Liver (tissue), 9 donors: ENCODE data around the gene KDM4D. TPM values are rescaled to one million over a fixed set of nuclear protein-coding genes. Genes with fewer than 3 reads are reported as not detected.

Source experiments
- DNase-seq: peaks from one replicate; pipeline ENCODE4 v3.0.0-alpha.2; 2017; ENCODE audit warnings: low spot score
- H3K27ac ChIP-seq, 2 donors: one replicate each; pipeline ENCODE4 v1.7.0; 2013; ENCODE audit warnings: inconsistent platforms in 2 of 2, low read length in 2 of 2, control low read depth in 1 of 2, low read depth in 1 of 2, mild to moderate bottlenecking in 1 of 2
- H3K27me3 ChIP-seq, 4 donors: one replicate each; pipeline versions ENCODE4 v1.6.1 to v1.7.0; 2013; ENCODE audit warnings: low read length in 3 of 4, inconsistent platforms in 1 of 4, mild to moderate bottlenecking in 1 of 4, moderate library complexity in 1 of 4; ENCODE audit not compliant: control insufficient read depth in 4 of 4, insufficient read depth in 4 of 4
- H3K36me3 ChIP-seq, 4 donors: one replicate each; pipeline versions ENCODE4 v1.6.1 to v1.7.0; 2013; ENCODE audit warnings: low read length in 3 of 4, mild to moderate bottlenecking in 3 of 4, low read depth in 1 of 4, moderate library complexity in 1 of 4; ENCODE audit not compliant: control insufficient read depth in 4 of 4, insufficient read depth in 3 of 4
- H3K4me1 ChIP-seq, 4 donors: one replicate each; pipeline versions ENCODE4 v1.6.1 to v1.7.0; 2013; ENCODE audit warnings: low read length in 3 of 4, mild to moderate bottlenecking in 3 of 4, moderate library complexity in 1 of 4; ENCODE audit not compliant: control insufficient read depth in 4 of 4, insufficient read depth in 4 of 4
- H3K4me3 ChIP-seq, 3 donors: one replicate each; pipeline versions ENCODE4 v1.6.1 to v1.7.0; 2013; ENCODE audit warnings: low read length in 3 of 3, control low read depth in 1 of 3, low read depth in 1 of 3, mild to moderate bottlenecking in 1 of 3
- H3K9ac ChIP-seq, 2 donors: one replicate each; pipeline ENCODE4 v1.7.0; 2013; ENCODE audit warnings: low read length in 2 of 2, mild to moderate bottlenecking in 2 of 2, moderate library complexity in 2 of 2, control low read depth in 1 of 2, low read depth in 1 of 2
- H3K9me3 ChIP-seq, 4 donors: one replicate each; pipeline versions ENCODE4 v1.6.1 to v1.7.0; 2013; ENCODE audit warnings: low read length in 3 of 4; ENCODE audit not compliant: control insufficient read depth in 4 of 4
- EGR1 ChIP-seq, 2 donors: IDR thresholded peaks; 2 replicates each; pipeline ENCODE4 v1.6.1; 2016 to 2018; ENCODE audit warnings: antibody characterized with exemption in 2 of 2, low read depth in 2 of 2
- FOXA1 ChIP-seq: IDR thresholded peaks from 2 replicates; pipeline ENCODE4 v1.6.1; 2016; ENCODE audit warnings: antibody characterized with exemption
- FOXA2 ChIP-seq: IDR thresholded peaks from 2 replicates; pipeline ENCODE4 v1.6.1; 2016; ENCODE audit warnings: antibody characterized with exemption
- GABPA ChIP-seq, 2 donors: IDR thresholded peaks in 1 of 2; conservative IDR thresholded peaks in 1 of 2; 2 replicates each; pipeline ENCODE4 v1.6.1; 2016; ENCODE audit warnings: antibody characterized with exemption in 2 of 2, mild to moderate bottlenecking in 1 of 2, moderate library complexity in 1 of 2
- HNF4A ChIP-seq, 2 donors: conservative IDR thresholded peaks; 2 replicates each; pipeline ENCODE4 v1.6.1; 2016; ENCODE audit warnings: antibody characterized with exemption in 2 of 2, mild to moderate bottlenecking in 2 of 2
- HNF4G ChIP-seq: IDR thresholded peaks from 2 replicates; pipeline ENCODE4 v1.6.1; 2016; ENCODE audit warnings: antibody characterized with exemption
- JUND ChIP-seq, 2 donors: IDR thresholded peaks; 2 replicates each; pipeline ENCODE4 v1.6.1; 2016; ENCODE audit warnings: antibody characterized with exemption in 2 of 2
- NR2F2 ChIP-seq: IDR thresholded peaks from 2 replicates; pipeline ENCODE4 v1.6.1; 2016; ENCODE audit warnings: antibody characterized with exemption
- RAD21 ChIP-seq, 2 donors: IDR thresholded peaks; 2 replicates each; pipeline ENCODE4 v1.6.1; 2016; ENCODE audit warnings: antibody characterized with exemption in 2 of 2, mild to moderate bottlenecking in 2 of 2
- REST ChIP-seq: IDR thresholded peaks from 2 replicates; pipeline ENCODE4 v1.6.1; 2016; ENCODE audit warnings: antibody characterized with exemption, mild to moderate bottlenecking
- RXRA ChIP-seq, 2 donors: IDR thresholded peaks; 2 replicates each; pipeline ENCODE4 v1.6.1; 2017 to 2018; ENCODE audit warnings: antibody characterized with exemption in 2 of 2, mild to moderate bottlenecking in 1 of 2
- SP1 ChIP-seq: IDR thresholded peaks from 2 replicates; pipeline ENCODE4 v1.6.1; 2018; ENCODE audit warnings: antibody characterized with exemption, mild to moderate bottlenecking
- TAF1 ChIP-seq: conservative IDR thresholded peaks from 2 replicates; pipeline ENCODE4 v1.6.1; 2016; ENCODE audit warnings: antibody characterized with exemption, mild to moderate bottlenecking
- YY1 ChIP-seq: IDR thresholded peaks from 2 replicates; pipeline ENCODE4 v1.6.1; 2016; ENCODE audit warnings: antibody characterized with exemption, mild to moderate bottlenecking
- ZBTB33 ChIP-seq: IDR thresholded peaks from 2 replicates; pipeline ENCODE4 v1.6.1; 2016; ENCODE audit warnings: antibody characterized with exemption
- WGBS: extraction: QIAGEN DNeasy Blood & Tissue Kit; methylation state at CpG from one replicate; pipeline ENCODE4 v1.1.7; 2013; 5-methylcytosine and 5-hydroxymethylcytosine counted together
- polyA plus RNA-seq, 2 donors: library from polyadenylated mRNA; stranded (reverse) in 1 of 2; unstranded in 1 of 2; fragments of 200-250 nt in 1 of 2; fragments of >200 nt in 1 of 2; fragmentation: Nextera tagmentation in 1 of 2; extraction: Ambion mirVana in 1 of 2; gene quantifications; one replicate each; pipeline versions ENCODE4 v1.2.1 to v1.2.3, GENCODE V29; 2013 to 2015
- total RNA-seq, 2 donors: library from RNA; depleted of rRNA; stranded (reverse); fragments of >200 nt; gene quantifications; one replicate each; pipeline ENCODE4 v1.2.3, GENCODE V29; 2014
- TF ChIP-seq, protein P1 (sequence below): IDR thresholded peaks from 2 replicates; pipeline ENCODE4 v1.6.1; 2016; ENCODE audit warnings: antibody characterized with exemption
- TF ChIP-seq, protein P2 (sequence below): IDR thresholded peaks from 2 replicates; pipeline ENCODE4 v1.6.1; 2016; ENCODE audit warnings: antibody characterized with exemption
- donor health status: healthy.
- donor health status: healthy.
- donor health status: healthy.
- donor health status: healthy.
- donor health status: healthy.

The KDM4D gene
- total and polyA plus RNA-seq, 4 donors: 0.11 to 0.23 (median 0.17) TPM

GRCh38 chr11:94938095-94939055 is 35.1 kb upstream of the KDM4D start:
- Histone ChIP-seq H3K4me3 (no peak overlapping the region), H3K27ac (no peak overlapping the region), H3K9me3 (no peaks in the 10 kb centered on the region), H3K9ac (no peak overlapping the region), H3K4me1 (peaks cover 0 to 2% (median 0%) of the 10 kb centered on the region in 4 donors), H3K36me3 (no peaks in the 10 kb centered on the region), H3K27me3 (no peaks in the 10 kb centered on the region)
- TF ChIP-seq RAD21 (IDR thresholded peaks at IDR 0.05) (peak in 1 of 2 donors; percentile 7), HNF4A (conservative IDR thresholded peaks at IDR 0.05) (no peak), REST (no peak), HNF4G (no peak), NR2F2 (peak; percentile 15), GABPA (IDR thresholded peaks at IDR 0.05 in 1 of 2, conservative IDR thresholded peaks at IDR 0.05 in 1 of 2) (no peak), ZBTB33 (no peak), FOXA1 (no peak)
- TF ChIP-seq, protein P1, sequence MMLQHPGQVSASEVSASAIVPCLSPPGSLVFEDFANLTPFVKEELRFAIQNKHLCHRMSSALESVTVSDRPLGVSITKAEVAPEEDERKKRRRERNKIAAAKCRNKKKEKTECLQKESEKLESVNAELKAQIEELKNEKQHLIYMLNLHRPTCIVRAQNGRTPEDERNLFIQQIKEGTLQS: no peak
- 58% methylated on average over 9 of the region's 9 CpGs for WGBS
- DNase-seq: no peak

- no peak overlapping the region for H3K4me3 ChIP-seq
- no peaks in the 10 kb centered on the region for H3K9me3 ChIP-seq
- WGBS: 86% methylated on average over 2 of the region's 2 CpGs
- no peak overlapping the region for H3K27ac ChIP-seq
- H3K36me3 ChIP-seq: no peaks in the 10 kb centered on the region
- no peaks in the 10 kb centered on the region for H3K4me1 ChIP-seq
- no peaks in the 10 kb centered on the region for H3K27me3 ChIP-seq
- no peak overlapping the region for H3K9ac ChIP-seq
- no peak for DNase-seq
- no peak for TF ChIP-seq REST
- TF ChIP-seq YY1: no peak
- TF ChIP-seq HNF4A (conservative IDR thresholded peaks at IDR 0.05): no peak
- TF ChIP-seq RAD21 (IDR thresholded peaks at IDR 0.05): no peak
- no peak for TF ChIP-seq NR2F2
- TF ChIP-seq FOXA2: no peak
- TF ChIP-seq JUND (IDR thresholded peaks at IDR 0.05): no peak
- no peak for TF ChIP-seq GABPA (IDR thresholded peaks at IDR 0.05 in 1 of 2, conservative IDR thresholded peaks at IDR 0.05 in 1 of 2)
- no peak for TF ChIP-seq ZBTB33
- TF ChIP-seq FOXA1: no peak
- TF ChIP-seq, protein P1: no peak
- no peak for TF ChIP-seq EGR1 (IDR thresholded peaks at IDR 0.05; ENCODE audit: low read depth in 2 of 2)
- no peak for TF ChIP-seq HNF4G
- no peak for TF ChIP-seq RXRA (IDR thresholded peaks at IDR 0.05)
- no peak for TF ChIP-seq SP1
- TF ChIP-seq, protein P2, sequence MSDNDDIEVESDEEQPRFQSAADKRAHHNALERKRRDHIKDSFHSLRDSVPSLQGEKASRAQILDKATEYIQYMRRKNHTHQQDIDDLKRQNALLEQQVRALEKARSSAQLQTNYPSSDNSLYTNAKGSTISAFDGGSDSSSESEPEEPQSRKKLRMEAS: no peak
- TF ChIP-seq TAF1: no peak
Measured at GRCh38 chr11:94939346-94939745, 34.2 kb upstream of the KDM4D start.
